Measurements from ENCODE around the gene RNF220. TPM values are rescaled to one million over a fixed set of nuclear protein-coding genes. Genes with fewer than 3 reads are reported as not detected.

The RNF220 gene
- total and polyA plus RNA-seq, 2 donors from 2014 or later: 66.9 to 69.0 TPM

DNA sequence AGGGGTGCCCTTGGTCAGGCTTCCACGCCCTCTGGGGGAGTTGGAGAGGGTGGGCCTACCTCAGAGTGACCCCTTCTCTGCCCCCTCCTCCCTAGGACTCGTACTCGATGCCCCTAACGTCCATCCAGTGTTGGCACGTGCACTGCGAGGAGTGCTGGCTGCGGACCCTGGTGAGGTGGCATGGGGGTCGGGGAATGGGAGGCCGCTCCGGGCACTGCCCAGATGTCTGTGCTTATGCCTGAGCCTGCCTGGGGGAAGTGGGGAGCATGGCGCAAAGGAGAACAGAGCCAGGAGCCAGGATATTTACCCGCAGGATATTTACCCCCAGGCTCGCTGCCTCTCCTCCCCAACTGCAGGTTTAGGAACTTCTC is 244.7 kb downstream of the RNF220 start:
- no peak overlapping the region for H3K4me3 ChIP-seq (ENCODE audit: low read length in 3 of 3)
- TF ChIP-seq, protein P1, sequence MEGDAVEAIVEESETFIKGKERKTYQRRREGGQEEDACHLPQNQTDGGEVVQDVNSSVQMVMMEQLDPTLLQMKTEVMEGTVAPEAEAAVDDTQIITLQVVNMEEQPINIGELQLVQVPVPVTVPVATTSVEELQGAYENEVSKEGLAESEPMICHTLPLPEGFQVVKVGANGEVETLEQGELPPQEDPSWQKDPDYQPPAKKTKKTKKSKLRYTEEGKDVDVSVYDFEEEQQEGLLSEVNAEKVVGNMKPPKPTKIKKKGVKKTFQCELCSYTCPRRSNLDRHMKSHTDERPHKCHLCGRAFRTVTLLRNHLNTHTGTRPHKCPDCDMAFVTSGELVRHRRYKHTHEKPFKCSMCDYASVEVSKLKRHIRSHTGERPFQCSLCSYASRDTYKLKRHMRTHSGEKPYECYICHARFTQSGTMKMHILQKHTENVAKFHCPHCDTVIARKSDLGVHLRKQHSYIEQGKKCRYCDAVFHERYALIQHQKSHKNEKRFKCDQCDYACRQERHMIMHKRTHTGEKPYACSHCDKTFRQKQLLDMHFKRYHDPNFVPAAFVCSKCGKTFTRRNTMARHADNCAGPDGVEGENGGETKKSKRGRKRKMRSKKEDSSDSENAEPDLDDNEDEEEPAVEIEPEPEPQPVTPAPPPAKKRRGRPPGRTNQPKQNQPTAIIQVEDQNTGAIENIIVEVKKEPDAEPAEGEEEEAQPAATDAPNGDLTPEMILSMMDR (IDR thresholded peaks at IDR 0.05; ENCODE audit: borderline replicate concordance, extremely low read depth, insufficient read depth): no peak
- no peaks in the 10 kb centered on the region for H3K4me1 ChIP-seq (ENCODE audit: control insufficient read depth in 2 of 3, insufficient read depth in 2 of 3, low read depth in 1 of 3, low read length in 3 of 3)
- no peaks in the 10 kb centered on the region for H3K9me3 ChIP-seq (ENCODE audit: control insufficient read depth in 2 of 3, insufficient read depth in 1 of 3, low read length in 3 of 3)
- DNase-seq: peak in 1 of 5 donors; percentile 48
- H3K27me3 ChIP-seq (ENCODE audit: control insufficient read depth, insufficient read depth, low read length): no peaks in the 10 kb centered on the region
- no peak for FAIRE-seq
- peaks cover 2 to 28% (median 24%) of the 10 kb centered on the region in 3 donors for H3K36me3 ChIP-seq (ENCODE audit: control insufficient read depth in 2 of 3, insufficient read depth in 3 of 3, low read length in 3 of 3)
- intact Hi-C loops (cut with DNase I): no loop called here
- no peak overlapping the region for H3K27ac ChIP-seq (ENCODE audit: low read depth in 2 of 2, low read length in 2 of 2)
- H3K9ac ChIP-seq (ENCODE audit: low read length in 3 of 3): no peak overlapping the region

DNA sequence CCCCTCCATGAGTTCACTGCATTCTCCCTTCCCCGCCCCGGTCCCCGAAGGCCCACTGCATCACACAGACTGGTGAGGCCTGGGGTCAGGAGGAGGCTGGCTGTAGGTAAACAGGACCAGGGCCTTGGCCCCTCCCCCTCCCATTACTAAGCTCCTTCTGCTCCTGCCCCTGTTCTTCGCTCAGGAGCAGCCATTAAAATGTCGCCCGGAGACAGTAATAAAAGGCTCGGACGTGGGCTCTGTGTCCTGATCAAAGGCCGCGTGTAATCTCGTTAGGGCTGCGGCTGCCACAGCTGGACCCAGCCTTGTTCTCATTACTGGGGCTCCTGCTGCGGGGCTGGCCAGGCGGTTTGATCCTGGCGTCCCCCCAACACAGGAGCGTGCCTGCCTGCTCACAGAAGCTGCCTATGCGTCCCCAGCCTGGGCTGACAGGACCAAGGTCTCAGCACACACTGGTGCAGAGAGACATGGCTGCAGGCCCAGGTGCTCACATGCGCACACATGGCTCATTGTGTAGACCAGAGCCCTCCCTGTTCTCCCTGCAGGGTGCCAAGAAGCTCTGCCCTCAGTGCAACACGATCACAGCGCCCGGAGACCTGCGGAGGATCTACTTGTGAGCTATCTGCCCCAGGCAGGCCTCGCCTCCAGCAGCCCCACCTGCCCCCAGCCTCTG is 245.2 kb downstream of the RNF220 start:
- Histone ChIP-seq H3K4me1 (ENCODE audit: control insufficient read depth in 2 of 3, insufficient read depth in 2 of 3, low read depth in 1 of 3, low read length in 3 of 3) (no peaks in the 10 kb centered on the region), H3K4me3 (ENCODE audit: low read length in 3 of 3) (no peak overlapping the region), H3K36me3 (ENCODE audit: control insufficient read depth in 2 of 3, insufficient read depth in 3 of 3, low read length in 3 of 3) (peaks cover 2 to 27% (median 22%) of the 10 kb centered on the region in 3 donors), H3K9me3 (ENCODE audit: control insufficient read depth in 2 of 3, insufficient read depth in 1 of 3, low read length in 3 of 3) (no peaks in the 10 kb centered on the region), H3K27ac (ENCODE audit: low read depth in 2 of 2, low read length in 2 of 2) (no peak overlapping the region), H3K9ac (ENCODE audit: low read length in 3 of 3) (no peak overlapping the region), H3K27me3 (ENCODE audit: control insufficient read depth, insufficient read depth, low read length) (no peaks in the 10 kb centered on the region)
- DNase-seq: peak in 1 of 5 donors; percentile 67
- TF ChIP-seq, protein P1 (IDR thresholded peaks at IDR 0.05; ENCODE audit: borderline replicate concordance, extremely low read depth, insufficient read depth): no peak
- FAIRE-seq: no peak
- intact Hi-C loops (cut with DNase I): no loop called here

DNA sequence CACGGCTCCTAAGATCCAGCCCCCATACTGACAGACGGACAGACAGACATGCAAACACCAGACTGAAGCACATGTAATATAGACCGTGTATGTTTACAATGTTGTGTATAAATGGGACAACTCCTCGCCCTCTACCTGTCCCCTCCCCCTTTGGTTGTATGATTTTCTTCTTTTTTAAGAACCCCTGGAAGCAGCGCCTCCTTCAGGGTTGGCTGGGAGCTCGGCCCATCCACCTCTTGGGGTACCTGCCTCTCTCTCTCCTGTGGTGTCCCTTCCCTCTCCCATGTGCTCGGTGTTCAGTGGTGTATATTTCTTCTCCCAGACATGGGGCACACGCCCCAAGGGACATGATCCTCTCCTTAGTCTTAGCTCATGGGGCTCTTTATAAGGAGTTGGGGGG is 246.0 kb downstream of the RNF220 start:
- peaks cover 2 to 22% (median 20%) of the 10 kb centered on the region in 3 donors for H3K36me3 ChIP-seq (ENCODE audit: control insufficient read depth in 2 of 3, insufficient read depth in 3 of 3, low read length in 3 of 3)
- FAIRE-seq (no peak), DNase-seq (no peak)

More for the DNA sequence above, 246.0 kb downstream of the RNF220 start:
- TF ChIP-seq, protein P1 (IDR thresholded peaks at IDR 0.05; ENCODE audit: borderline replicate concordance, extremely low read depth, insufficient read depth): no peak
- Histone ChIP-seq H3K9me3 (ENCODE audit: control insufficient read depth in 2 of 3, insufficient read depth in 1 of 3, low read length in 3 of 3) (no peaks in the 10 kb centered on the region), H3K27ac (ENCODE audit: low read depth in 2 of 2, low read length in 2 of 2) (no peak overlapping the region), H3K9ac (ENCODE audit: low read length in 3 of 3) (no peak overlapping the region), H3K4me1 (ENCODE audit: control insufficient read depth in 2 of 3, insufficient read depth in 2 of 3, low read depth in 1 of 3, low read length in 3 of 3) (no peaks in the 10 kb centered on the region), H3K27me3 (ENCODE audit: control insufficient read depth, insufficient read depth, low read length) (no peaks in the 10 kb centered on the region), H3K4me3 (ENCODE audit: low read length in 3 of 3) (no peak overlapping the region)
- intact Hi-C loops (cut with DNase I): no loop called here

Measured in kidney (tissue), 14 donors.